ENCODE results near the gene ZMYM4.

DNA sequence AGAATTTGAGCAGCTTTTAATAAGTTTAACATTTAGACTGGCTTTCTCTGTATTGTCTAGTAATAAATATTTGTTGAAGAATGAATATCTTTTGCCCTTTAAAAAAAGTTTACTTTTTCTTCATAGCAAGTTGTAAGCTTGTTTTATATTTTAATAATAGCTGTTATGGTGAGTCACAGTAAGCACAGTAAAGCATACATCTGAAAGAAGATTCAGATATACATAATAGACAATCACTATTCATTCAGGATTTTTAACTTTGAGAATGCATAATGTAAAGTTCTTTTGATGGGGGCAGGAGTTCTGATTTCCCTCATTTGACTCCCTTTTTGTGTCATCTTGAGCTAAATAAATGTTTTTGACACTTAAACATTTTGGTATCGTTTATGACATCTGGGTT lies 66.0 kb downstream of the ZMYM4 start:
- no peak for TF ChIP-seq POLR2A (IDR thresholded peaks at IDR 0.05)
- TF ChIP-seq, protein P1, sequence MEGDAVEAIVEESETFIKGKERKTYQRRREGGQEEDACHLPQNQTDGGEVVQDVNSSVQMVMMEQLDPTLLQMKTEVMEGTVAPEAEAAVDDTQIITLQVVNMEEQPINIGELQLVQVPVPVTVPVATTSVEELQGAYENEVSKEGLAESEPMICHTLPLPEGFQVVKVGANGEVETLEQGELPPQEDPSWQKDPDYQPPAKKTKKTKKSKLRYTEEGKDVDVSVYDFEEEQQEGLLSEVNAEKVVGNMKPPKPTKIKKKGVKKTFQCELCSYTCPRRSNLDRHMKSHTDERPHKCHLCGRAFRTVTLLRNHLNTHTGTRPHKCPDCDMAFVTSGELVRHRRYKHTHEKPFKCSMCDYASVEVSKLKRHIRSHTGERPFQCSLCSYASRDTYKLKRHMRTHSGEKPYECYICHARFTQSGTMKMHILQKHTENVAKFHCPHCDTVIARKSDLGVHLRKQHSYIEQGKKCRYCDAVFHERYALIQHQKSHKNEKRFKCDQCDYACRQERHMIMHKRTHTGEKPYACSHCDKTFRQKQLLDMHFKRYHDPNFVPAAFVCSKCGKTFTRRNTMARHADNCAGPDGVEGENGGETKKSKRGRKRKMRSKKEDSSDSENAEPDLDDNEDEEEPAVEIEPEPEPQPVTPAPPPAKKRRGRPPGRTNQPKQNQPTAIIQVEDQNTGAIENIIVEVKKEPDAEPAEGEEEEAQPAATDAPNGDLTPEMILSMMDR (IDR thresholded peaks at IDR 0.05) = no peak

All from esophagus squamous epithelium (tissue), 4 donors.